ENCODE measurements around the gene IST1. TPM values are rescaled to one million over a fixed set of nuclear protein-coding genes. Genes with fewer than 3 reads are reported as not detected.
A peak's percentile ranks its signal among the peaks of the same experiment; 100 is the strongest.

Gene IST1
- total and polyA plus RNA-seq, 10 of the 15 experiments (the other 5 are each of a cell fraction or from before 2014, with no cell fraction given): 97.3 to 293 (median 138) TPM

GRCh38 chr16:71885261-71885650, 10.1 kb upstream of the IST1 start:
- Histone ChIP-seq H3K4me2 (ENCODE audit: control insufficient read depth, insufficient read depth) (0 out of 2 replicates have a peak overlapping the region, but pooled peaks have one; percentile 93), H4K20me1 (ENCODE audit: control insufficient read depth, insufficient read depth) (no peaks in the 10 kb centered on the region), H3K36me3 (ENCODE audit: control insufficient read depth in 2 of 2, insufficient read depth in 2 of 2, low read length in 1 of 2) (no peaks in the 10 kb centered on the region), H3K79me2 (ENCODE audit: control insufficient read depth, insufficient read depth, low read length) (no peaks in the 10 kb centered on the region), H3K4me3 (peak overlapping the region; percentile 92; the same call in 1 of the 2 replicates), H2AFZ (ENCODE audit: control insufficient read depth, low read depth, low read length) (no peak overlapping the region), H3K27ac (ENCODE audit: control insufficient read depth, insufficient read depth) (no peak overlapping the region), H3K4me1 (ENCODE audit: control insufficient read depth, insufficient read depth, low read length) (peaks cover 12% of the 10 kb centered on the region), H3K9ac (ENCODE audit: control insufficient read depth, insufficient read depth, low read length) (no peak overlapping the region), H3K27me3 (replicated peaks in 1 of 2; ENCODE audit: control insufficient read depth in 2 of 2, insufficient read depth in 2 of 2, low read length in 1 of 2) (no peaks in the 10 kb centered on the region), H3K9me3 (replicated peaks; ENCODE audit: control insufficient read depth, insufficient read depth, low read length) (no peaks in the 10 kb centered on the region)
- SMC1A ChIA-PET (ENCODE audit: uncharacterized antibody, unreplicated experiment): interaction anchor here (1.3 to 1.5 kb wide), 3 partner anchors 9 to 69 kb away, joined by 3 to 6 read pairs (median 5); no protein-coding TSS in a partner anchor
- TF ChIP-seq NFXL1 (IDR thresholded peaks at IDR 0.05; ENCODE audit: borderline replicate concordance): no peak
- no peak for TF ChIP-seq ZNF24 (IDR thresholded peaks at IDR 0.05)
- no peak for TF ChIP-seq MXI1 (IDR thresholded peaks at IDR 0.05; ENCODE audit: low read depth, low read length)
- no peak for TF ChIP-seq E4F1 (IDR thresholded peaks at IDR 0.05; ENCODE audit: borderline replicate concordance, partially characterized antibody)
- TF ChIP-seq KLF5 (IDR thresholded peaks at IDR 0.05; ENCODE audit: partially characterized antibody): no peak
- no peak for TF ChIP-seq ZNF274 (IDR thresholded peaks at IDR 0.05; ENCODE audit: insufficient read depth, insufficient read length)
- TF ChIP-seq CTCF (IDR thresholded peaks at IDR 0.05 in 2 of 3, conservative IDR thresholded peaks at IDR 0.05 in 1 of 3; ENCODE audit: control insufficient read depth in 2 of 3, extremely low read depth in 1 of 3, insufficient read depth in 1 of 3, low read depth in 3 of 3, low read length in 3 of 3): no peak
- no peak for TF ChIP-seq BHLHE40 (IDR thresholded peaks at IDR 0.05; ENCODE audit: borderline replicate concordance in 1 of 2, low read depth in 2 of 2, low read length in 1 of 2)
- no peak for TF ChIP-seq BCL11A (IDR thresholded peaks at IDR 0.05; ENCODE audit: low read depth, low read length)
- TF ChIP-seq PAX5 (IDR thresholded peaks at IDR 0.05; ENCODE audit: borderline replicate concordance, low read depth, low read length): no peak
- TF ChIP-seq NR2F1 (conservative IDR thresholded peaks at IDR 0.05): no peak
- no peak for TF ChIP-seq CHD1 (IDR thresholded peaks at IDR 0.05; ENCODE audit: low read depth, low read length)
- TF ChIP-seq RELA (IDR thresholded peaks at IDR 0.05; ENCODE audit: borderline replicate concordance, partially characterized antibody): no peak
- TF ChIP-seq RCOR1 (conservative IDR thresholded peaks at IDR 0.05; ENCODE audit: low read depth, low read length): no peak
- TF ChIP-seq NFIC (IDR thresholded peaks at IDR 0.05; ENCODE audit: low read depth, low read length): no peak
- no peak for TF ChIP-seq NFYA (IDR thresholded peaks at IDR 0.05; ENCODE audit: borderline replicate concordance, low read depth, low read length)
- no peak for TF ChIP-seq BCLAF1 (IDR thresholded peaks at IDR 0.05)
- WGBS (ENCODE audit: insufficient coverage, insufficient replicate concordance, low lambda C conversion rate, missing lambda C conversion rate): 40% methylated on average over 4 of the region's 4 CpGs
- CTCF ChIA-PET: interaction anchor here (0.7 to 5.2 kb wide), 7 partner anchors 9 to 107 kb away, joined by 3 to 39 read pairs (median 4); partner anchors contain the start of gene IST1
- POLR2A ChIA-PET: interaction anchor here (0.6 to 3.8 kb wide), 5 partner anchors 10 to 84 kb away, joined by 3 to 34 read pairs (median 4); partner anchors contain the start of genes ATXN1L and IST1
- no TSS peak for BruUV-seq (replicated peaks)
- in situ Hi-C loops (cut with MboI): no loop called here
- intact Hi-C loops (cut with micrococcal nuclease; ENCODE audit: unreplicated experiment): loop anchor here (10.0 kb wide), 1 partner anchor 320 kb away; no protein-coding TSS in a partner anchor
- RAD21 ChIA-PET (ENCODE audit: unreplicated experiment): interaction anchor here (0.7 to 3.9 kb wide), 4 partner anchors 15 to 320 kb away, joined by 3 to 29 read pairs (median 4); no protein-coding TSS in a partner anchor
- FAIRE-seq (no peak), ATAC-seq (no peak), DNase-seq (ENCODE audit: low read depth, low spot score) (no peak)

Measured in GM12878 (cell line).